ENCODE measurements around the gene IL19.

The IL19 gene

DNA sequence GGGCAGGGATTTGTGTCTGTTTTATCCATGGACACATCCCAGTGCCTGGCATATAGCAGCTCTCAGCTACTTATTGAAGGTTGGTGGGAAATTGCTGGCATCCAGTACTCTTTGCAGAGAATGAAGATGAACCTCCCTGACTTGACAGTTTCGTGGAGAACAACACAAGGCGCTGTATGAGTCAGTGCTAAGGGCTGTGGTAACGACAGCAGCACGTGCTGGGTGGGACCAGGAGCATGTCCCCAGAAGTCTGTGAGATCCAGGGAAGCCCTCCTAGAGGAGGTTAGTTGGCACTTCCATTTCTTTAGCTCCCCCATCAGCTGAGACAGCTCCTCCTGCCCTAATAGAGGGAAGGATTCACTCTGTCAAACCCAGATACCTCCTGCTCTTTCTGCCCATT lies 25.9 kb upstream of the IL19 start:
- DNase-seq: no peak

DNA sequence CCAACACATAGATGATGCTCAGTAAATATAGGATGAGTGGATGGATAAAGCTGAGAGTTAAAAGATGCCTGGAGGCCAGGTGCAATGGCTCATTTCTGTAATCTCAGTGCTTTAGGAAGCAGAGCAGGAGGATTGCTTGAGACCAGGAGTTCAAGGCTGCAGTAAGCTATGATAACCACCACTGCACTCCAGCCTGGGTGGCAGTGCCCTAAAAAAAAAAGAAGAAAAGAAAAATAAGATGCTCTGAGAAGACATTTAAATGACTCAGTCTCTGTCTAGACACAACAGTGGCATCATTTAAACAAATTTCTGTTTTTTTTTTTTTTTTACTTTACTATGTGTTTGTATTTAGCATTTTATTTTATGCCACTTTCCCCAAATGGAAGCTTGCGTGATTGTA lies 25.3 kb upstream of the IL19 start:
- no peak for DNase-seq
- Mint-ChIP-seq H3K4me3 (no peak overlapping the region), H3K27me3 (ENCODE audit: low read depth, poor library complexity) (peaks cover 3% of the 10 kb centered on the region)

More for the DNA sequence above, 25.9 kb upstream of the IL19 start:
- H3K9me3 Mint-ChIP-seq: no peaks in the 10 kb centered on the region
- H3K4me1 Mint-ChIP-seq: peaks cover 46% of the 10 kb centered on the region
- H3K27ac Mint-ChIP-seq: no peak overlapping the region
- no peak overlapping the region for H3K4me3 Mint-ChIP-seq
- no peaks in the 10 kb centered on the region for H3K36me3 Mint-ChIP-seq (ENCODE audit: low read depth)
- peaks cover 3% of the 10 kb centered on the region for H3K27me3 Mint-ChIP-seq (ENCODE audit: low read depth, poor library complexity)
- TF ChIP-seq, protein P1, sequence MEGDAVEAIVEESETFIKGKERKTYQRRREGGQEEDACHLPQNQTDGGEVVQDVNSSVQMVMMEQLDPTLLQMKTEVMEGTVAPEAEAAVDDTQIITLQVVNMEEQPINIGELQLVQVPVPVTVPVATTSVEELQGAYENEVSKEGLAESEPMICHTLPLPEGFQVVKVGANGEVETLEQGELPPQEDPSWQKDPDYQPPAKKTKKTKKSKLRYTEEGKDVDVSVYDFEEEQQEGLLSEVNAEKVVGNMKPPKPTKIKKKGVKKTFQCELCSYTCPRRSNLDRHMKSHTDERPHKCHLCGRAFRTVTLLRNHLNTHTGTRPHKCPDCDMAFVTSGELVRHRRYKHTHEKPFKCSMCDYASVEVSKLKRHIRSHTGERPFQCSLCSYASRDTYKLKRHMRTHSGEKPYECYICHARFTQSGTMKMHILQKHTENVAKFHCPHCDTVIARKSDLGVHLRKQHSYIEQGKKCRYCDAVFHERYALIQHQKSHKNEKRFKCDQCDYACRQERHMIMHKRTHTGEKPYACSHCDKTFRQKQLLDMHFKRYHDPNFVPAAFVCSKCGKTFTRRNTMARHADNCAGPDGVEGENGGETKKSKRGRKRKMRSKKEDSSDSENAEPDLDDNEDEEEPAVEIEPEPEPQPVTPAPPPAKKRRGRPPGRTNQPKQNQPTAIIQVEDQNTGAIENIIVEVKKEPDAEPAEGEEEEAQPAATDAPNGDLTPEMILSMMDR (IDR thresholded peaks at IDR 0.05): no peak

DNA sequence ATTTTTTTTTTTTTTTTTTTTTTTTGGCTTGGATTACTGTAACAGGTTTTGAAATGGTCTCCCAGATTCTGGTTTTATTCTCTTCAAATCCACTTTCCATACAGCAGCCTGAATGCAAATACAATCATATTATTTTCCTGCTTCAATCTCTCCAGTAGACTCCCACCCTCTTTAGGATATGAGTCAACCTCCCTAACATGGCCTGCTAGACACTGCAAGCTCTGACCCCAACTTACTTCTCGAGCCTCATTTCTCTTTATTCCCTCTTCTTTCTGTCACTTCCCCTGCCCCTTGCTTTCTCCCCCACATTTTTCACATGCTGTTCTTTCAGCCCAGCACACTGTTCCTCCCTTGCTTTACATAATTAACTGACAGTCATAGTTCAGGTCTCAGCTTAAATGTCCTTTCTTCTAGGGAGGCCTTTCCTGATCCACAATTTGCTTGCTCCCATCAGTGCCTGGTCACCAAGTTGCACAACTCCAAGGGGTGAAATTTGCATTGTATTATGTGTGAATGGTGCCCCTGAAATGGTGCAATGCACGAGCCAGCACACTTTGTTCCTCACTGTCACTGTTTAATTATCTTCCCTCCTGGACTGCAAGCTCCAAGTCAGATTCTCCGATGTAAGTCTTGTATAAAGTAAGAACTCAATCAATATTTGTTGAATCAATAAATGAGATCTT lies 22.1 kb upstream of the IL19 start:
- Mint-ChIP-seq H3K9me3 (no peaks in the 10 kb centered on the region), H3K36me3 (ENCODE audit: low read depth) (no peaks in the 10 kb centered on the region), H3K27ac (no peak overlapping the region), H3K27me3 (ENCODE audit: low read depth, poor library complexity) (peaks cover 4% of the 10 kb centered on the region), H3K4me1 (peaks cover 22% of the 10 kb centered on the region), H3K4me3 (no peak overlapping the region)
- no peak for DNase-seq
- TF ChIP-seq, protein P1 (IDR thresholded peaks at IDR 0.05): no peak

More for the DNA sequence above, 25.3 kb upstream of the IL19 start:
- H3K9me3 Mint-ChIP-seq: no peaks in the 10 kb centered on the region
- TF ChIP-seq, protein P1 (IDR thresholded peaks at IDR 0.05): no peak
- no peak overlapping the region for H3K27ac Mint-ChIP-seq
- no peaks in the 10 kb centered on the region for H3K36me3 Mint-ChIP-seq (ENCODE audit: low read depth)
- H3K4me1 Mint-ChIP-seq: peaks cover 48% of the 10 kb centered on the region

DNA sequence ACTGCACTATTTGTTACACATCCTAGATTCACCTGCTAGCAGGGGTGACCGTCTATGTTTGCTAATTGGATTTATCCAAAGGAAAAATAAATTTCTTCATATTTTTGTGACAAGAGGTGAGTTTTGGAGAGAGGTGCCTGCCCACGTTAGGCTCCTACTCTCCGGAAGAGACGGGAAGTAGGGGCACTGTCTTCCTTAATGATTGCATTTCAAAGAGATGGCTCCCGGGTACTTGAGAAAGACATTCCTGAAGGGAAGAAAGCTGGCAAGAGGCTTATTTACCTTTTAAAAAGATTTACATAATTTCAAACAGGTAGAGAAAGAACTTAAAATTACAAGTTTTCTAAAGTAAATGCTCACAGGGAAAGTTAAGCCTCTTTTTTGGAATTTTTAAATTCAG lies 18.7 kb upstream of the IL19 start:
- no peak overlapping the region for H3K27ac Mint-ChIP-seq
- DNase-seq: no peak
- TF ChIP-seq, protein P1 (IDR thresholded peaks at IDR 0.05): no peak
- peaks cover 14% of the 10 kb centered on the region for H3K9me3 Mint-ChIP-seq
- no peak overlapping the region for H3K4me3 Mint-ChIP-seq
- peaks cover 4% of the 10 kb centered on the region for H3K27me3 Mint-ChIP-seq (ENCODE audit: low read depth, poor library complexity)
- peaks cover 18% of the 10 kb centered on the region for H3K4me1 Mint-ChIP-seq
- no peaks in the 10 kb centered on the region for H3K36me3 Mint-ChIP-seq (ENCODE audit: low read depth)

DNA sequence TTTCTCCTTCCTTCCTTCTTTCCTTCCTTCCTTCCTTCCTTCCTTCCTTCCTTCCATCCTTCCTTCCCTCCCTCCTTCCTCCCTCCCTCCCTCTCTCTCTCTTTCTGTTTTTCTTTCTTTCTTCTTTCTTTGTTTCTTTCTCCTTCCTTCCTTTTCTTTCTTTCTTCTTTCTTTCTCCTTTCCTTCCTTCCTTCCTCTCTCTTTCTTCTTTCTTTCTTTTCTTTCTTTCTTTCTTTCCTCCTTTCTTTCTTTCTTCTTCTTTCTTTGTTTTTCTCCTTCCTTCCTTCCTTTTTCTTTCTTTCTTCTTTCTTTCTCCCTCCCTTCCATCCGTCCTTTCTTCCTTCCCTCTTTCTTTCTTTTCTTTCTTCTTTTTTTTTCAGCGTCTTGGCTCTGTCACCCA lies 18.1 kb upstream of the IL19 start:
- Mint-ChIP-seq H3K4me1 (peaks cover 18% of the 10 kb centered on the region), H3K36me3 (ENCODE audit: low read depth) (no peaks in the 10 kb centered on the region), H3K4me3 (no peak overlapping the region), H3K27ac (no peak overlapping the region), H3K9me3 (peaks cover 14% of the 10 kb centered on the region), H3K27me3 (ENCODE audit: low read depth, poor library complexity) (peaks cover 4% of the 10 kb centered on the region)
- no peak for DNase-seq
- TF ChIP-seq, protein P1 (IDR thresholded peaks at IDR 0.05): no peak

DNA sequence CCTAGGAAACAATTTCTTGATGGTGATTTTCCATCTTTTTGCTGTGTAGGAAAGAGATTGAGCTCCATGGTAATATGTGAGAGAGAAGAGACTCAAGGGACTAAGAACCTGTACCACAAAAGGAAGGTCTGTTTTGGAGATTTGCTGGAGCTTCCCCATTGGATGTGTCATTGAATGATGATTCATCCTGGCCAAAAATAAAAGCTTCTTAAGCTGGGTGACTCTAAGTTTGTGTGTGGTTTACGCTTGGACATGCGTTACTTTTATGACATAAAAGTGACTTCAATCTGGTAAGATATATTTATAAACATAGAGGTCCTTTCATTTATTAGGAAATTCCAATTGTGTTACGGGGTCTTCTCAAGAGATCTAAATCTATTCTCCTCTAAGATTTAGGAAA lies 17.4 kb upstream of the IL19 start:
- no peak overlapping the region for H3K27ac Mint-ChIP-seq
- peaks cover 14% of the 10 kb centered on the region for H3K9me3 Mint-ChIP-seq

More for the DNA sequence above, 17.4 kb upstream of the IL19 start:
- H3K4me1 Mint-ChIP-seq: peaks cover 18% of the 10 kb centered on the region
- DNase-seq: no peak
- TF ChIP-seq, protein P1 (IDR thresholded peaks at IDR 0.05): no peak
- peaks cover 4% of the 10 kb centered on the region for H3K27me3 Mint-ChIP-seq (ENCODE audit: low read depth, poor library complexity)
- H3K36me3 Mint-ChIP-seq (ENCODE audit: low read depth): no peaks in the 10 kb centered on the region
- no peak overlapping the region for H3K4me3 Mint-ChIP-seq
